ENCODE data around the gene GRM7.

GRCh38 chr3:7095116-7095515 is 234.2 kb downstream of the GRM7 start:
- TF ChIP-seq REST (IDR thresholded peaks at IDR 0.05; ENCODE audit: low read depth) (no peak), MAX (IDR thresholded peaks at IDR 0.05) (no peak)
